H1 (cell line): ENCODE data around the gene SOX2. TPM values are rescaled to one million over a fixed set of nuclear protein-coding genes. Genes with fewer than 3 reads are reported as not detected.
"Not testable (repeated sequence)": the region's sequence is repeated elsewhere in the genome, so short reads cannot be mapped to it uniquely, and the experiment has no call there.

Experiments used
- CTCF ChIA-PET: fragments of 300-600 bp; sonication (Branson Sonifier 250); formaldehyde crosslinking; loops from one replicate; lab custom pipeline; 2021; ENCODE audit not compliant: partially characterized antibody; lab: Charles Lee
- POLR2A ChIA-PET: fragments of 300-600 bp; sonication (Branson Sonifier 250); formaldehyde crosslinking; loops from one replicate; lab custom pipeline; 2021; ENCODE audit warnings: inconsistent platforms; ENCODE audit not compliant: partially characterized antibody; lab: Charles Lee
- DNase-seq, 2 experiments: peaks; one replicate each; pipeline versions ENCODE4 v3.0.0 to v3.0.0-alpha.2; 2010 to 2022; ENCODE audit warnings: low spot score in 2 of 2, low read depth in 1 of 2, mixed read lengths in 1 of 2
- FAIRE-seq: peaks from 2 replicates; lab custom pipeline; 2011; peaks lifted over from hg19 to GRCh38; lab: Jason Lieb, UNC
- H2AFZ ChIP-seq: 2 replicates; pipeline ENCODE4 v1.8.1; 2012; ENCODE audit warnings: low read length, inconsistent platforms
- H2AK5ac ChIP-seq: 2 replicates; pipeline ENCODE4 v1.6.1; 2013; ENCODE audit warnings: low read depth, low read length
- H2BK120ac ChIP-seq: replicated peaks from 2 replicates; pipeline ENCODE3; 2013; ENCODE audit warnings: low read depth, low read length, inconsistent platforms
- H2BK12ac ChIP-seq: 2 replicates; pipeline ENCODE4 v1.6.1; 2013; ENCODE audit warnings: low read depth, low read length
- H2BK15ac ChIP-seq: 2 replicates; pipeline ENCODE4 v1.6.1; 2013; ENCODE audit warnings: low read length
- H2BK20ac ChIP-seq: 2 replicates; pipeline ENCODE4 v1.6.1; 2013; ENCODE audit warnings: low read length
- H2BK5ac ChIP-seq: 2 replicates; pipeline ENCODE4 v1.6.1; 2013; ENCODE audit warnings: low read depth, low read length
- H3K14ac ChIP-seq: 2 replicates; pipeline ENCODE4 v1.6.1; 2013; ENCODE audit warnings: inconsistent platforms; ENCODE audit not compliant: insufficient read length
- H3K18ac ChIP-seq: 2 replicates; pipeline ENCODE4 v1.6.1; 2013; ENCODE audit warnings: low read length; ENCODE audit errors: extremely low read depth
- H3K23ac ChIP-seq: 2 replicates; pipeline ENCODE4 v1.6.1; 2013; ENCODE audit warnings: inconsistent platforms; ENCODE audit not compliant: insufficient read length
- H3K23me2 ChIP-seq: 2 replicates; pipeline ENCODE4 v1.6.1; 2013; ENCODE audit warnings: low read depth, low read length
- H3K27ac ChIP-seq: 2 replicates; pipeline ENCODE4 v1.6.1; 2011; ENCODE audit warnings: low read depth, low read length, inconsistent platforms
- H3K27me3 ChIP-seq, 4 experiments: replicated peaks in 1 of 4; 1 replicate in 1 of 4; 2 replicates in 3 of 4; pipeline versions ENCODE4 v1.6.1 to v1.8.1; 2011 to 2013; ENCODE audit warnings: low read length in 3 of 4, mild to moderate bottlenecking in 3 of 4, inconsistent platforms in 2 of 4, mixed read lengths in 2 of 4, moderate library complexity in 1 of 4; ENCODE audit not compliant: control insufficient read depth in 3 of 4, insufficient read depth in 3 of 4; ENCODE audit errors: extremely low read depth in 1 of 4
- H3K36me3 ChIP-seq, 4 experiments: 2 replicates each; pipeline versions ENCODE4 v1.6.1 to v1.8.1; 2011 to 2013; ENCODE audit warnings: mild to moderate bottlenecking in 4 of 4, low read length in 3 of 4, moderate library complexity in 2 of 4, control low read depth in 1 of 4, inconsistent platforms in 1 of 4; ENCODE audit not compliant: insufficient read depth in 4 of 4, control insufficient read depth in 2 of 4
- H3K4ac ChIP-seq: replicated peaks from 2 replicates; pipeline ENCODE3; 2013; ENCODE audit warnings: low read length, low read depth, mixed read lengths, inconsistent platforms; ENCODE audit not compliant: insufficient read length
- H3K4me1 ChIP-seq, 4 experiments: replicated peaks in 1 of 4; 1 replicate in 1 of 4; 2 replicates in 3 of 4; pipeline versions ENCODE4 v1.6.1 to v1.8.1; 2011 to 2013; ENCODE audit warnings: low read length in 3 of 4, inconsistent platforms in 2 of 4, mixed read lengths in 1 of 4; ENCODE audit not compliant: insufficient read depth in 4 of 4, control insufficient read depth in 3 of 4
- H3K4me2 ChIP-seq, 2 experiments: 2 replicates each; pipeline versions ENCODE4 v1.6.1 to v1.8.1; 2011 to 2013; ENCODE audit warnings: low read depth in 2 of 2, low read length in 2 of 2, control low read depth in 1 of 2, inconsistent platforms in 1 of 2, mild to moderate bottlenecking in 1 of 2; ENCODE audit not compliant: insufficient read depth in 1 of 2
- H3K4me3 ChIP-seq, 4 experiments: fragments of 200-600, 300-600 bp in 1 of 4; sonication (generic), shearing (Covaris generic), sonication (Bioruptor Twin) in 1 of 4; 2 replicates each; pipeline versions ENCODE4 v1.5.1 to v1.8.1; 2011 to 2016; ENCODE audit warnings: low read length in 4 of 4, low read depth in 3 of 4, control low read depth in 2 of 4, inconsistent platforms in 2 of 4, mild to moderate bottlenecking in 2 of 4, mixed read lengths in 1 of 4, moderate library complexity in 1 of 4; ENCODE audit not compliant: insufficient read depth in 2 of 4; ENCODE audit errors: extremely low read depth in 1 of 4
- H3K56ac ChIP-seq: replicated peaks from 2 replicates; pipeline ENCODE3; 2013; ENCODE audit warnings: low read depth, mild to moderate bottlenecking, mixed read lengths, low read length, inconsistent platforms; ENCODE audit not compliant: insufficient read length
- H3K79me1 ChIP-seq: 2 replicates; pipeline ENCODE4 v1.6.1; 2013; ENCODE audit warnings: low read depth, low read length, control low read depth
- H3K79me2 ChIP-seq, 2 experiments: 2 replicates each; pipeline versions ENCODE4 v1.6.1 to v1.8.1; 2012 to 2013; ENCODE audit warnings: low read length in 2 of 2, mild to moderate bottlenecking in 2 of 2, inconsistent platforms in 1 of 2; ENCODE audit not compliant: insufficient read depth in 2 of 2, control insufficient read depth in 1 of 2
- H3K9ac ChIP-seq, 4 experiments: replicated peaks in 1 of 4; 1 replicate in 1 of 4; 2 replicates in 3 of 4; pipeline versions ENCODE4 v1.6.1 to v1.8.1; 2011 to 2013; ENCODE audit warnings: low read depth in 3 of 4, low read length in 3 of 4, control low read depth in 2 of 4, mild to moderate bottlenecking in 2 of 4, moderate library complexity in 2 of 4, inconsistent platforms in 1 of 4; ENCODE audit errors: extremely low read depth in 1 of 4
- H3K9me3 ChIP-seq, 2 experiments: 2 replicates each; pipeline versions ENCODE4 v1.6.1 to v1.8.1; 2012 to 2013; ENCODE audit warnings: mild to moderate bottlenecking in 2 of 2, moderate library complexity in 2 of 2, control low read depth in 1 of 2, inconsistent platforms in 1 of 2, low read depth in 1 of 2, low read length in 1 of 2, mixed read lengths in 1 of 2; ENCODE audit not compliant: insufficient read depth in 2 of 2
- H4K20me1 ChIP-seq, 2 experiments: replicated peaks in 1 of 2; 2 replicates each; pipeline versions ENCODE3 to v1.8.1; 2011 to 2013; ENCODE audit warnings: inconsistent platforms in 2 of 2, low read length in 2 of 2, mild to moderate bottlenecking in 1 of 2; ENCODE audit not compliant: insufficient read depth in 2 of 2, control insufficient read depth in 1 of 2
- H4K5ac ChIP-seq: 2 replicates; pipeline ENCODE4 v1.6.1; 2013; ENCODE audit warnings: low read length, low read depth, mixed read lengths, inconsistent platforms; ENCODE audit not compliant: insufficient read length
- H4K8ac ChIP-seq: 2 replicates; pipeline ENCODE4 v1.8.0; 2013; ENCODE audit warnings: mild to moderate bottlenecking, moderate library complexity, low read length, inconsistent platforms; ENCODE audit not compliant: insufficient read depth; ENCODE audit errors: extremely low read depth
- H4K91ac ChIP-seq: replicated peaks from 2 replicates; pipeline ENCODE3; 2013; ENCODE audit warnings: low read length, mixed read lengths, inconsistent platforms; ENCODE audit not compliant: insufficient read length
- WGBS, 2 experiments: shearing (Covaris generic) in 1 of 2; methylation state at CpG; one replicate each; pipeline versions ENCODE4 v1.1.6 to v1.1.7; 2013 to 2015; ENCODE audit warnings: low lambda C conversion rate in 2 of 2, mixed read lengths in 2 of 2, inconsistent platforms in 1 of 2, low coverage in 1 of 2, missing lambda C conversion rate in 1 of 2; ENCODE audit not compliant: insufficient replicate concordance in 2 of 2, insufficient coverage in 1 of 2, insufficient read length in 1 of 2; ENCODE audit errors: extremely low coverage in 1 of 2, missing lambda C conversion rate in 1 of 2; 5-methylcytosine and 5-hydroxymethylcytosine counted together
- polyA plus RNA-seq, 7 experiments: library from polyadenylated mRNA; depleted of rRNA in 3 of 7; stranded (reverse) in 5 of 7; unstranded in 2 of 7; fragments of >200 nt in 5 of 7; fragments of 200-250 nt in 2 of 7; gene quantifications; 1 replicate in 5 of 7; 2 replicates in 1 of 7; 4 replicates in 1 of 7; pipeline versions ENCODE4 v1.2.1 to v1.2.3, GENCODE V29; 2011 to 2013; ENCODE audit warnings: missing spikeins in 2 of 7, mixed read lengths in 2 of 7
- small RNA-seq: library from polyadenylated mRNA; stranded (forward); fragments of <200 nt; extraction: miRNeasy Mini kit (QIAGEN cat#:217004); gene quantifications from one replicate; pipeline ENCODE3, GENCODE V24; 2013; ENCODE audit not compliant: insufficient read depth
- total RNA-seq: library from RNA; stranded (reverse); fragmentation: NEBNext Ultra II Directional; extraction: Animal tissue kit (Norgen Biotek cat#: 25700); gene quantifications from 2 replicates; pipeline ENCODE4 v1.2.1, GENCODE V29; 2021

The SOX2 gene
- total and polyA plus RNA-seq, 2 of the 8 experiments (the other 6 are each of a cell fraction or from before 2014, with no cell fraction given): 149 to 247 TPM

- H3K79me1 ChIP-seq, H2AFZ ChIP-seq, H3K27ac ChIP-seq, H3K56ac ChIP-seq, POLR2A ChIA-PET, H4K91ac ChIP-seq, H3K36me3 ChIP-seq, H3K23ac ChIP-seq, H3K4me3 ChIP-seq, H2BK5ac ChIP-seq, H4K5ac ChIP-seq, H2BK120ac ChIP-seq, H3K4ac ChIP-seq, H3K23me2 ChIP-seq, H3K4me2 ChIP-seq, H2BK15ac ChIP-seq, FAIRE-seq, H4K20me1 ChIP-seq, H3K79me2 ChIP-seq, H2AK5ac ChIP-seq, H2BK20ac ChIP-seq, DNase-seq, H3K18ac ChIP-seq, H3K27me3 ChIP-seq, H3K9me3 ChIP-seq, H3K9ac ChIP-seq, H3K4me1 ChIP-seq, H2BK12ac ChIP-seq, H3K14ac ChIP-seq, H4K8ac ChIP-seq: not testable (repeated sequence)
- 92% methylated on average over 5 of the region's 5 CpGs; no CpG with 5 or more reads in 1 of the 2 experiments for WGBS, 2 experiments
- CTCF ChIA-PET: interaction anchor here (0.6 kb wide), 1 partner anchor 16 kb away, joined by 3 read pairs; no protein-coding TSS in a partner anchor
Observed at GRCh38 chr3:181764033-181764432, 52.3 kb downstream of the SOX2 start.

Small RNAs within 50 kb of the gene (small RNA-seq; reads per million reads assigned to genes)
- gene RF01954: not detected
